ENCODE measurements around the gene WDR49.

- no peak for TF ChIP-seq ZBTB7A (IDR thresholded peaks at IDR 0.05; ENCODE audit: low read depth)
- TF ChIP-seq EP300 (IDR thresholded peaks at IDR 0.05; ENCODE audit: borderline replicate concordance) = no peak
- no peak for TF ChIP-seq CREB1 (IDR thresholded peaks at IDR 0.05; ENCODE audit: low read depth)
- no peak for TF ChIP-seq USF1 (IDR thresholded peaks at IDR 0.05)
- no peak for TF ChIP-seq NFIC (IDR thresholded peaks at IDR 0.05)
- no peak for TF ChIP-seq REST (IDR thresholded peaks at IDR 0.05; ENCODE audit: low read depth)
- TF ChIP-seq TCF12 (IDR thresholded peaks at IDR 0.05; ENCODE audit: low read depth) = no peak
- TF ChIP-seq CEBPB (IDR thresholded peaks at IDR 0.05) = no peak
- TF ChIP-seq TAF1 (IDR thresholded peaks at IDR 0.05; ENCODE audit: low read depth) = no peak
Observed at GRCh38 chr3:167694121-167694520, 40.4 kb upstream of the WDR49 start.

Data from Ishikawa (cell line).